GM06990 (cell line): ENCODE results near the gene ATP5F1A.

ENCODE experiments used
- DNase-seq: peaks from one replicate; pipeline ENCODE4 v3.0.0-alpha.2; 2011; ENCODE audit not compliant: insufficient read length; ENCODE audit errors: extremely low read depth
- H3K27me3 ChIP-seq: replicated peaks from 2 replicates; pipeline ENCODE4 v1.6.0; 2011; ENCODE audit warnings: low read length; ENCODE audit not compliant: control insufficient read depth, insufficient read depth
- H3K36me3 ChIP-seq: 2 replicates; pipeline ENCODE4 v1.5.1; 2011; ENCODE audit warnings: low read length; ENCODE audit not compliant: control insufficient read depth, insufficient read depth
- H3K4me3 ChIP-seq: replicated peaks from 2 replicates; pipeline ENCODE4 v1.5.1; 2011; ENCODE audit warnings: low read depth, mild to moderate bottlenecking, control low read depth, low read length
- TF ChIP-seq, protein P1 (sequence below): IDR thresholded peaks from 2 replicates; pipeline ENCODE4 v1.5.1; 2011; ENCODE audit warnings: low read length, control low read depth, mild to moderate bottlenecking, inconsistent platforms; ENCODE audit not compliant: insufficient read depth, poor library complexity, severe bottlenecking

Gene ATP5F1A

GRCh38 chr18:46060359-46060841 lies 37.7 kb downstream of the ATP5F1A start:
- DNase-seq, result no peak
- no peak overlapping the region for H3K4me3 ChIP-seq
- TF ChIP-seq, protein P1, sequence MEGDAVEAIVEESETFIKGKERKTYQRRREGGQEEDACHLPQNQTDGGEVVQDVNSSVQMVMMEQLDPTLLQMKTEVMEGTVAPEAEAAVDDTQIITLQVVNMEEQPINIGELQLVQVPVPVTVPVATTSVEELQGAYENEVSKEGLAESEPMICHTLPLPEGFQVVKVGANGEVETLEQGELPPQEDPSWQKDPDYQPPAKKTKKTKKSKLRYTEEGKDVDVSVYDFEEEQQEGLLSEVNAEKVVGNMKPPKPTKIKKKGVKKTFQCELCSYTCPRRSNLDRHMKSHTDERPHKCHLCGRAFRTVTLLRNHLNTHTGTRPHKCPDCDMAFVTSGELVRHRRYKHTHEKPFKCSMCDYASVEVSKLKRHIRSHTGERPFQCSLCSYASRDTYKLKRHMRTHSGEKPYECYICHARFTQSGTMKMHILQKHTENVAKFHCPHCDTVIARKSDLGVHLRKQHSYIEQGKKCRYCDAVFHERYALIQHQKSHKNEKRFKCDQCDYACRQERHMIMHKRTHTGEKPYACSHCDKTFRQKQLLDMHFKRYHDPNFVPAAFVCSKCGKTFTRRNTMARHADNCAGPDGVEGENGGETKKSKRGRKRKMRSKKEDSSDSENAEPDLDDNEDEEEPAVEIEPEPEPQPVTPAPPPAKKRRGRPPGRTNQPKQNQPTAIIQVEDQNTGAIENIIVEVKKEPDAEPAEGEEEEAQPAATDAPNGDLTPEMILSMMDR, result no peak
- no peaks in the 10 kb centered on the region for H3K36me3 ChIP-seq
- no peaks in the 10 kb centered on the region for H3K27me3 ChIP-seq

GRCh38 chr18:46055838-46056230 lies 42.3 kb downstream of the ATP5F1A start:
- peak; percentile 46 for DNase-seq
- Histone ChIP-seq H3K27me3 (no peaks in the 10 kb centered on the region), H3K4me3 (no peak overlapping the region), H3K36me3 (no peaks in the 10 kb centered on the region)
- TF ChIP-seq, protein P1, result no peak

DNA sequence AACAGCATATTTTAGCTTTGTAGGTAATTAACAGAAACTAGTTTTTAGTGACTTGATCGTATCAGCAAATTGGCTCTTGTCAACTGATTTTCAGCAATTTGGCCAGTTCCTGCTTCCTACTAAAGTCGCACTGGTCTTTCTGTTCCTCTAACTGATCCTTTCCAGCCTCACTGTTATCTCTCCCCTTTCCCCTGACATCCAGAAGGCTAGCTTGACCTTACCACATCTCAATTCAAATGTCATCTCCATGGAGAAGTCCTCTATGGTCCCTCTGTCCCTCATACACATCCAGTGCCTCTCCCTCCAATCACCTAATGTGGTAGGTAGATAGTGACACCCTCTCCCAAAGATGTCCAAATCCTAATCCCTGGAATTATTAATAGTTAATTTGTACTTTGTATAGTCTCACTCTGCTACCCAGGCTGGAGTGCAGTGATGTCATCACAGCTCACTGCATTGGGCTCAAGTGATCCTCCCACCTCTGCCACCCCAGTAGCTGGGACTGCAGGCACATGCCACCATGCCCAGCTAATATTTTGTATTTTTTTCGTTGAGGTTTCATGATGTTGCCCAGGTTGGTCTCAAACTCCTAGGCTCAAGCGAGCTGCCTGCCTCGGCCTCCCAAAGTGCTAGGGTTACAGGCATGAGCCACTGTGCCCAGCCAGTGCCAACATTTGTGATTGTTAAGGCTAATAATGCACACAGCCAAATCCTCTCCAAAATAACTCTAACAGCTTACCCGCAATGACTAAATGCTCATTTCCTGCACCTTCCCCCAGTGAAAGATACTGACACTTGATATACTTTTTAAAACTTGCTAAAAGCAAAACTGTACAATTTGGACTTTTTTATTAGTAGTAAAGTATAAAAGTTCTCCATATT lies 42.9 kb downstream of the ATP5F1A start:
- TF ChIP-seq, protein P1, result no peak
- Histone ChIP-seq H3K27me3 (no peaks in the 10 kb centered on the region), H3K4me3 (no peak overlapping the region), H3K36me3 (no peaks in the 10 kb centered on the region)
- DNase-seq, result no peak

GRCh38 chr18:46053368-46054095 lies 44.6 kb downstream of the ATP5F1A start:
- no peak for DNase-seq

DNA sequence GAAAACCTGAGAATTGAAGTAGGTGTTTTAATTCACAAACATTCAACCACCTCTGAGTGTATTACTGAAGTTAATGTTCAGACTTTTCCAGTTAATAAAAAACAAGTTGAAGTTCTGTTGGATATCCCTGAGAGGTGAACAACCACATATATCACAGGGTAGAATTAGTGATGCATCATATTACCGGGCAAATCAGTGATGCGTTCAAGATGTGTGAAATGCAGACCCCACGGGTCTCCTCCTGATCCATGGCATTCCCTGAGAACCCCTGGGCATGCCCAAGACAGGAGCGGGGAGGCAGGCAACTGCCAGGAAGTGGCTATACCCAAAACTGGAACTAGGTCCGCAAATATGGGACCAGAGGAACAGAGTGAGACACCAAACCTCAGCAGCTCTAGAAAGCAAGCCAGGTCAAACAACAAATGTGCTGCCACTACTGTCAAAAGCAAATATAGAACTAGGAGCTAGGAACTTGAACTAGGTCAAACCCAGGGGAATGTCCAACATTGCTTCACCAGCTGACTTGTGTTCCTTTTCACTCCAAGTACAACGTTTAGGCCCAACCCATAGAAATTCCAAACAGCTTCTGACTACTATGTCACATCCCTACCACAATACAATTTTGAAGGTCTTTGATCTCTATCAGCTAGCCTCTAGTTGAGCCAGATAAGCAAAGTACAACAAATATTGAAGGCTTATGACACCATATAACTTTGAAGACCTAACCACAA lies 46.2 kb downstream of the ATP5F1A start:
- TF ChIP-seq, protein P1, result no peak
- H3K4me3 ChIP-seq, result no peak overlapping the region
- no peak for DNase-seq
- no peaks in the 10 kb centered on the region for H3K36me3 ChIP-seq
- H3K27me3 ChIP-seq, result no peaks in the 10 kb centered on the region

More at GRCh38 chr18:46053368-46054095, 44.6 kb downstream of the ATP5F1A start:
- no peak overlapping the region for H3K4me3 ChIP-seq
- TF ChIP-seq, protein P1, result no peak
- no peaks in the 10 kb centered on the region for H3K27me3 ChIP-seq
- no peaks in the 10 kb centered on the region for H3K36me3 ChIP-seq
